Measurements from ENCODE around the gene PCIF1.
"Not testable (repeated sequence)": the region's sequence is repeated elsewhere in the genome, so short reads cannot be mapped to it uniquely, and the experiment has no call there.

PCIF1 gene

GRCh38 chr20:45920462-45921336 is 13.8 kb upstream of the PCIF1 start:
- peaks cover 4% of the 10 kb centered on the region for H3K4me1 ChIP-seq (ENCODE audit: insufficient read depth, insufficient read length)
- no peaks in the 10 kb centered on the region for H3K36me3 ChIP-seq (ENCODE audit: insufficient read depth, insufficient read length, low read length)
- TF ChIP-seq ZNF274 (IDR thresholded peaks at IDR 0.05; ENCODE audit: low read depth, low read length) = no peak
- TF ChIP-seq SUZ12 (IDR thresholded peaks at IDR 0.05; ENCODE audit: extremely low read depth, insufficient read depth, insufficient read length) = no peak
- no peak overlapping the region for H3K4me3 ChIP-seq (ENCODE audit: insufficient read length, low read depth)
- DNase-seq (ENCODE audit: low read depth, low spot score) = no peak
- H3K9me3 ChIP-seq (ENCODE audit: insufficient read depth, low read length) = no peaks in the 10 kb centered on the region
- no peak overlapping the region for H3K9ac ChIP-seq (ENCODE audit: insufficient read length, low read depth)
- no peaks in the 10 kb centered on the region for H3K27me3 ChIP-seq (ENCODE audit: insufficient read depth, insufficient read length)

GRCh38 chr20:45921337-45922189 is 12.9 kb upstream of the PCIF1 start:
- H3K9ac ChIP-seq (ENCODE audit: insufficient read length, low read depth) = no peak overlapping the region
- DNase-seq (ENCODE audit: low read depth, low spot score) = no peak
- no peaks in the 10 kb centered on the region for H3K9me3 ChIP-seq (ENCODE audit: insufficient read depth, low read length)
- H3K4me1 ChIP-seq (ENCODE audit: insufficient read depth, insufficient read length) = peaks cover 8% of the 10 kb centered on the region
- H3K36me3 ChIP-seq (ENCODE audit: insufficient read depth, insufficient read length, low read length) = no peaks in the 10 kb centered on the region
- H3K27me3 ChIP-seq (ENCODE audit: insufficient read depth, insufficient read length) = no peaks in the 10 kb centered on the region
- no peak for TF ChIP-seq YY1 (IDR thresholded peaks at IDR 0.05; ENCODE audit: insufficient read depth, insufficient read length)
- TF ChIP-seq ZNF274 (IDR thresholded peaks at IDR 0.05; ENCODE audit: low read depth, low read length) = no peak
- TF ChIP-seq SUZ12 (IDR thresholded peaks at IDR 0.05; ENCODE audit: extremely low read depth, insufficient read depth, insufficient read length) = no peak
- no peak overlapping the region for H3K4me3 ChIP-seq (ENCODE audit: insufficient read length, low read depth)

- H3K4me1 ChIP-seq (ENCODE audit: insufficient read depth, insufficient read length) = peaks cover 8% of the 10 kb centered on the region
- TF ChIP-seq SUZ12 (IDR thresholded peaks at IDR 0.05; ENCODE audit: extremely low read depth, insufficient read depth, insufficient read length) = no peak
- TF ChIP-seq YY1 (IDR thresholded peaks at IDR 0.05; ENCODE audit: insufficient read depth, insufficient read length) = no peak
- no peak for TF ChIP-seq ZNF274 (IDR thresholded peaks at IDR 0.05; ENCODE audit: low read depth, low read length)
- H3K27me3 ChIP-seq (ENCODE audit: insufficient read depth, insufficient read length) = no peaks in the 10 kb centered on the region
- no peak overlapping the region for H3K9ac ChIP-seq (ENCODE audit: insufficient read length, low read depth)
- H3K4me3 ChIP-seq (ENCODE audit: insufficient read length, low read depth) = no peak overlapping the region
- H3K9me3 ChIP-seq (ENCODE audit: insufficient read depth, low read length) = no peaks in the 10 kb centered on the region
- no peaks in the 10 kb centered on the region for H3K36me3 ChIP-seq (ENCODE audit: insufficient read depth, insufficient read length, low read length)
- no peak for DNase-seq (ENCODE audit: low read depth, low spot score)
These were observed 9.9 kb upstream of the PCIF1 start for GRCh38 chr20:45924391-45925261.

- no peaks in the 10 kb centered on the region for H3K36me3 ChIP-seq (ENCODE audit: insufficient read depth, insufficient read length, low read length)
- H3K9me3 ChIP-seq (ENCODE audit: insufficient read depth, low read length) = no peaks in the 10 kb centered on the region
- no peak for TF ChIP-seq YY1 (IDR thresholded peaks at IDR 0.05; ENCODE audit: insufficient read depth, insufficient read length)
- peak overlapping the region; percentile 45 for H3K9ac ChIP-seq (ENCODE audit: insufficient read length, low read depth)
- H3K27me3 ChIP-seq (ENCODE audit: insufficient read depth, insufficient read length) = no peaks in the 10 kb centered on the region
- DNase-seq (ENCODE audit: low read depth, low spot score) = no peak
- peaks cover 8% of the 10 kb centered on the region for H3K4me1 ChIP-seq (ENCODE audit: insufficient read depth, insufficient read length)
- no peak overlapping the region for H3K4me3 ChIP-seq (ENCODE audit: insufficient read length, low read depth)
These were observed 8.5 kb upstream of the PCIF1 start for GRCh38 chr20:45925821-45926506.

- no peak for DNase-seq (ENCODE audit: low read depth, low spot score)
- Histone ChIP-seq H3K4me1 (ENCODE audit: insufficient read depth, insufficient read length) (peaks cover 8% of the 10 kb centered on the region), H3K4me3 (ENCODE audit: insufficient read length, low read depth) (no peak overlapping the region), H3K36me3 (ENCODE audit: insufficient read depth, insufficient read length, low read length) (no peaks in the 10 kb centered on the region), H3K9ac (ENCODE audit: insufficient read length, low read depth) (no peak overlapping the region), H3K9me3 (ENCODE audit: insufficient read depth, low read length) (no peaks in the 10 kb centered on the region), H3K27me3 (ENCODE audit: insufficient read depth, insufficient read length) (no peaks in the 10 kb centered on the region)
- no peak for TF ChIP-seq ZNF274 (IDR thresholded peaks at IDR 0.05; ENCODE audit: low read depth, low read length)
- TF ChIP-seq SUZ12 (IDR thresholded peaks at IDR 0.05; ENCODE audit: extremely low read depth, insufficient read depth, insufficient read length) = no peak
- TF ChIP-seq YY1 (IDR thresholded peaks at IDR 0.05; ENCODE audit: insufficient read depth, insufficient read length) = no peak
These were observed 7.8 kb upstream of the PCIF1 start for GRCh38 chr20:45926731-45927070.

GRCh38 chr20:45927071-45927878 is 7.2 kb upstream of the PCIF1 start:
- Histone ChIP-seq H3K9ac (ENCODE audit: insufficient read length, low read depth) (no peak overlapping the region), H3K27me3 (ENCODE audit: insufficient read depth, insufficient read length) (no peaks in the 10 kb centered on the region), H3K4me1 (ENCODE audit: insufficient read depth, insufficient read length) (peaks cover 8% of the 10 kb centered on the region), H3K36me3 (ENCODE audit: insufficient read depth, insufficient read length, low read length) (peaks cover 4% of the 10 kb centered on the region), H3K9me3 (ENCODE audit: insufficient read depth, low read length) (no peaks in the 10 kb centered on the region), H3K4me3 (ENCODE audit: insufficient read length, low read depth) (no peak overlapping the region)
- TF ChIP-seq ZNF274 (IDR thresholded peaks at IDR 0.05; ENCODE audit: low read depth, low read length) (no peak), YY1 (IDR thresholded peaks at IDR 0.05; ENCODE audit: insufficient read depth, insufficient read length) (no peak), SUZ12 (IDR thresholded peaks at IDR 0.05; ENCODE audit: extremely low read depth, insufficient read depth, insufficient read length) (no peak)
- DNase-seq (ENCODE audit: low read depth, low spot score) = no peak

GRCh38 chr20:45931680-45932079 is 2.8 kb upstream of the PCIF1 start:
- H3K4me1 ChIP-seq (ENCODE audit: insufficient read depth, insufficient read length); H3K4me3 ChIP-seq (ENCODE audit: insufficient read length, low read depth); DNase-seq (ENCODE audit: low read depth, low spot score); H3K36me3 ChIP-seq (ENCODE audit: insufficient read depth, insufficient read length, low read length); H3K9ac ChIP-seq (ENCODE audit: insufficient read length, low read depth); H3K9me3 ChIP-seq (ENCODE audit: insufficient read depth, low read length); H3K27me3 ChIP-seq (ENCODE audit: insufficient read depth, insufficient read length): not testable (repeated sequence)
